ENCODE measurements around the gene PLCD4.

PLCD4 gene

DNA sequence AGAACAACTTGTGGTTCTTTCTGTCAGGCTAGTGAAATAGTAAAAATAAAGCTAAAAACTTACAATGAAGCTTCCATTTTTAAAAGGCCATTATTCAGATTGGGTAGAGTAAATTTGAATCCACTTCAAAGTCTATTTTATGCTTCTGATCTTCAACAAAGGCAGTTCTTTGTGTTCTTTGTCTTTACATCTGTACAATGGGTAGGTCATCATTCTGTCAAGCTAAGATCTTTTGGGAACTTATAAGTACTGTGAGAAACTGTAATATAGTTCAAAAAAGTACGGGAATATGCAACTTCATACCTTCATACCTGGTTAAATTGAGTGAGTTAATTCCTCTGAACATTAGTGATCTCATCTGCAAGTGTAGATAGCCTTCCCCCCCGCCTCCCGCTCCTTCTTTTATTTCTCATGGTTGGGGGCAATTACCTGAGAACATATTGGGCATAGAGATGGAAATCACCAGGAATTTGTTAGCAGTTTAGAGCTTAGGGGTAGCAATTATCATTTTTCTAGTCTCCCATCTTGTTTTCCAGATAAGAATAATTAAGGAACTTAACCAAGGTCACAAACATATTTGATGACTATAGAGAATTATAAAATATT lies 29.3 kb upstream of the PLCD4 start:
- ATAC-seq (ENCODE audit: insufficient read depth, low read depth): no peak
- peaks cover 76% of the 10 kb centered on the region for H3K36me3 ChIP-seq (ENCODE audit: insufficient read depth, low read length)
- H3K9me3 ChIP-seq (ENCODE audit: insufficient read depth, low read length, severe bottlenecking): no peaks in the 10 kb centered on the region
- TF ChIP-seq EZH2 (IDR thresholded peaks at IDR 0.05; ENCODE audit: borderline replicate concordance, low read depth, low read length, severe bottlenecking): no peak
- TF ChIP-seq, protein P1, sequence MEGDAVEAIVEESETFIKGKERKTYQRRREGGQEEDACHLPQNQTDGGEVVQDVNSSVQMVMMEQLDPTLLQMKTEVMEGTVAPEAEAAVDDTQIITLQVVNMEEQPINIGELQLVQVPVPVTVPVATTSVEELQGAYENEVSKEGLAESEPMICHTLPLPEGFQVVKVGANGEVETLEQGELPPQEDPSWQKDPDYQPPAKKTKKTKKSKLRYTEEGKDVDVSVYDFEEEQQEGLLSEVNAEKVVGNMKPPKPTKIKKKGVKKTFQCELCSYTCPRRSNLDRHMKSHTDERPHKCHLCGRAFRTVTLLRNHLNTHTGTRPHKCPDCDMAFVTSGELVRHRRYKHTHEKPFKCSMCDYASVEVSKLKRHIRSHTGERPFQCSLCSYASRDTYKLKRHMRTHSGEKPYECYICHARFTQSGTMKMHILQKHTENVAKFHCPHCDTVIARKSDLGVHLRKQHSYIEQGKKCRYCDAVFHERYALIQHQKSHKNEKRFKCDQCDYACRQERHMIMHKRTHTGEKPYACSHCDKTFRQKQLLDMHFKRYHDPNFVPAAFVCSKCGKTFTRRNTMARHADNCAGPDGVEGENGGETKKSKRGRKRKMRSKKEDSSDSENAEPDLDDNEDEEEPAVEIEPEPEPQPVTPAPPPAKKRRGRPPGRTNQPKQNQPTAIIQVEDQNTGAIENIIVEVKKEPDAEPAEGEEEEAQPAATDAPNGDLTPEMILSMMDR (IDR thresholded peaks at IDR 0.05; ENCODE audit: borderline replicate concordance, extremely low read depth, low read length, poor library complexity, severe bottlenecking): no peak
- H4K20me1 ChIP-seq (ENCODE audit: insufficient read depth, low read length): peaks cover 73% of the 10 kb centered on the region
- no peak overlapping the region for H3K9ac ChIP-seq (ENCODE audit: low read depth, low read length)
- H3K27me3 ChIP-seq (ENCODE audit: insufficient read depth, low read length, poor library complexity): no peaks in the 10 kb centered on the region
- H3K4me2 ChIP-seq (ENCODE audit: insufficient read depth, low read length): no peak overlapping the region
- peaks cover 95% of the 10 kb centered on the region for H3K79me2 ChIP-seq (ENCODE audit: insufficient read depth, low read length)
- no peak for DNase-seq
- H3K27ac ChIP-seq (ENCODE audit: low read length): no peak overlapping the region
- no peak overlapping the region for H3K4me3 ChIP-seq (ENCODE audit: low read depth in 1 of 2, low read length in 2 of 2)
- H3K4me1 ChIP-seq (ENCODE audit: insufficient read depth, low read length): peaks cover 7% of the 10 kb centered on the region
- H2AFZ ChIP-seq (ENCODE audit: low read depth, low read length): no peak overlapping the region

DNA sequence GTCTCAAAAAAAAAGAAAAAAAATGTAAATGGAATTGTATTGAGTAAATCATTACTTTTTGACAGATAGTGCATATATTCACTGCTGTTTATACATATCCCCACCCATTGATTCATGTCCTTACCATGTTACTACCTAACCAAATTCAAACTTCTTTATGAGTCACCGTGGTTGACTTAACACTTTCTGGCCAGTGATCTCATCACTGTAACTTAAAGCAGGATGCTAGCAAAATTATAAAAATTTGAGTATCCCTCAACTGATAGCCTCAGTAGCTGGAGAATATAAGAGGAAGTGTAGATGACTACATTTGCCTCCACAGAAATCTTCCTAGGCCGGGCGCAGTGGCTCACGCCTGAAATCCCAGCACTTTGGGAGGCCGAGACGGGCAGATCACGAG lies 25.6 kb upstream of the PLCD4 start:
- no peak overlapping the region for H2AFZ ChIP-seq (ENCODE audit: low read depth, low read length)
- peaks cover 52% of the 10 kb centered on the region for H4K20me1 ChIP-seq (ENCODE audit: insufficient read depth, low read length)
- no peak for TF ChIP-seq EZH2 (IDR thresholded peaks at IDR 0.05; ENCODE audit: borderline replicate concordance, low read depth, low read length, severe bottlenecking)
- TF ChIP-seq, protein P1 (IDR thresholded peaks at IDR 0.05; ENCODE audit: borderline replicate concordance, extremely low read depth, low read length, poor library complexity, severe bottlenecking): no peak
- H3K9ac ChIP-seq (ENCODE audit: low read depth, low read length): no peak overlapping the region
- H3K4me3 ChIP-seq (ENCODE audit: low read depth in 1 of 2, low read length in 2 of 2): no peak overlapping the region
- ATAC-seq (ENCODE audit: insufficient read depth, low read depth) (no peak), DNase-seq (no peak)
- no peaks in the 10 kb centered on the region for H3K27me3 ChIP-seq (ENCODE audit: insufficient read depth, low read length, poor library complexity)
- peaks cover 74% of the 10 kb centered on the region for H3K36me3 ChIP-seq (ENCODE audit: insufficient read depth, low read length)
- H3K79me2 ChIP-seq (ENCODE audit: insufficient read depth, low read length): peaks cover 80% of the 10 kb centered on the region
- H3K27ac ChIP-seq (ENCODE audit: low read length): no peak overlapping the region
- H3K4me1 ChIP-seq (ENCODE audit: insufficient read depth, low read length): peaks cover 3% of the 10 kb centered on the region; the same call in 1 of the 2 replicates
- no peak overlapping the region for H3K4me2 ChIP-seq (ENCODE audit: insufficient read depth, low read length)
- no peaks in the 10 kb centered on the region for H3K9me3 ChIP-seq (ENCODE audit: insufficient read depth, low read length, severe bottlenecking)

DNA sequence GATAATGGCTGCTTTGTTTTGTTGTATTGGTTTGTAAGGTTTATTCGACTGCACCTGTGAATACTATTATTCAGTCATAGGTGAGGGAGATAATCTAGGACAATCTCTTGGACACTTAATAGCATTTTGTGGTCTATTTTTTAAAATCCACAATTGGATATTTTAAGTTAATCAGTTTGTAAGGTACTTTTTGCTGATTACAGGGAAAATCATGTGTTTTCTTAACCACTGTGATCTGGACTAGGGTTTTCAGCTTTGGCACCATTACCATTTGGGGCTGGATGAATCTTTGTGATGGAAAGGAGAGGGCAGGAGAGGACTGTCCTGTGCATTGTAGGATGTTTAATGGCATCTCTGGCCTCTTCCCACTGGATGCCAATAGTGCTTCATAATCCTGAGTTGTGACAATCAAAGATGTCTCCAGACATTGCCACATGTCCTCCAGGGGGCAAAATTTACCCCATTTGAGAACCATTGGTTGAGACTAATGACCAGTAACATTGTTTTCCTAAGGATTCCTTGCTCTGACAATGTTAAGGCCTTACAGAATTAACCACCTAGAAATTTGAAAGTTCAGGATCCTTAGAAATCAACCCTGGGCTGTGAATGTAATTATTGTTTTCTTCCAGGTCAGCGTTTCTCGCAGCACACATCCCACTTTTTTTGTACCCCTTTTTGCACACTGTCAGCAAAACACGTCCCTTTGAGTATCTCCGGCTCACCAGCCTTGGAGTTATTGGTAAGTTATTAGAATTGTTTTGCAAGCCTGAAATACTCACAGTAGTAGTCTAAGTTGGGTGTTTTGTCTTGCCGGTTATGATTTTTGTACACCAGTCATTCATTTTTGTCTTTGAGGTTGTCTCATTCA lies 23.5 kb upstream of the PLCD4 start:
- Histone ChIP-seq H3K4me2 (ENCODE audit: insufficient read depth, low read length) (no peak overlapping the region), H3K27ac (ENCODE audit: low read length) (no peak overlapping the region), H3K4me1 (ENCODE audit: insufficient read depth, low read length) (no peaks in the 10 kb centered on the region), H3K9me3 (ENCODE audit: insufficient read depth, low read length, severe bottlenecking) (no peaks in the 10 kb centered on the region), H3K4me3 (ENCODE audit: low read depth in 1 of 2, low read length in 2 of 2) (no peak overlapping the region), H3K27me3 (ENCODE audit: insufficient read depth, low read length, poor library complexity) (no peaks in the 10 kb centered on the region), H4K20me1 (ENCODE audit: insufficient read depth, low read length) (peaks cover 32% of the 10 kb centered on the region), H2AFZ (ENCODE audit: low read depth, low read length) (no peak overlapping the region), H3K9ac (ENCODE audit: low read depth, low read length) (no peak overlapping the region), H3K79me2 (ENCODE audit: insufficient read depth, low read length) (peaks cover 60% of the 10 kb centered on the region), H3K36me3 (ENCODE audit: insufficient read depth, low read length) (peaks cover 86% of the 10 kb centered on the region)
- DNase-seq (no peak), ATAC-seq (ENCODE audit: insufficient read depth, low read depth) (no peak)
- no peak for TF ChIP-seq EZH2 (IDR thresholded peaks at IDR 0.05; ENCODE audit: borderline replicate concordance, low read depth, low read length, severe bottlenecking)
- TF ChIP-seq, protein P1 (IDR thresholded peaks at IDR 0.05; ENCODE audit: borderline replicate concordance, extremely low read depth, low read length, poor library complexity, severe bottlenecking): peak; percentile 16
